IMR-90 (cell line): Measurements from ENCODE around the gene ATG5. TPM values are rescaled to one million over a fixed set of nuclear protein-coding genes. Genes with fewer than 3 reads are reported as not detected.

ENCODE experiments used
- ATAC-seq: fragments of 200-7000 bp; cut with Tn5 transposase; 2 replicates; pipeline ENCODE4 v1.9.1; 2020; ENCODE audit warnings: low read depth, mild to moderate bottlenecking, moderate library complexity
- BruUV-seq: library from RNA; stranded (reverse); fragments of 400-500 nt; replicated peaks from 2 replicates; lab custom pipeline; 2021; lab: Mats Ljungman, UMichigan
- CTCF ChIA-PET: fragments of 300-600 bp; formaldehyde crosslinking; extraction: SDS; loops from one replicate; lab custom pipeline; 2021; ENCODE audit warnings: antibody characterized with exemption; lab: Yijun Ruan, JAX
- POLR2A ChIA-PET: fragments of 300-600 bp; sonication (Branson Sonifier 250); formaldehyde crosslinking; loops from one replicate; lab custom pipeline; 2022; ENCODE audit warnings: antibody characterized with exemption; ENCODE audit not compliant: unreplicated experiment; lab: Charles Lee
- DNase-seq: peaks from one replicate; pipeline ENCODE4 v3.0.0; 2013
- H2AFZ ChIP-seq: replicated peaks from 2 replicates; pipeline ENCODE3; 2013; ENCODE audit warnings: low read length, mild to moderate bottlenecking; ENCODE audit not compliant: poor library complexity
- H2AK5ac ChIP-seq: 2 replicates; pipeline ENCODE4 v1.6.1; 2013; ENCODE audit warnings: low read depth, low read length, inconsistent platforms
- H2AK9ac ChIP-seq: replicated peaks from 2 replicates; pipeline ENCODE3; 2013; ENCODE audit warnings: mild to moderate bottlenecking, low read depth, low read length, moderate library complexity; ENCODE audit not compliant: poor library complexity
- H2BK120ac ChIP-seq: 2 replicates; pipeline ENCODE4 v1.6.1; 2013; ENCODE audit warnings: low read depth, low read length, inconsistent platforms
- H2BK15ac ChIP-seq: 3 replicates; pipeline ENCODE4 v1.6.1; 2013; ENCODE audit warnings: low read depth, low read length, inconsistent platforms
- H2BK20ac ChIP-seq: 2 replicates; pipeline ENCODE4 v1.6.1; 2013; ENCODE audit warnings: low read depth, mild to moderate bottlenecking, inconsistent platforms, low read length, moderate library complexity
- H2BK5ac ChIP-seq: 2 replicates; pipeline ENCODE4 v1.6.1; 2013; ENCODE audit warnings: mild to moderate bottlenecking, low read depth, low read length, inconsistent platforms; ENCODE audit not compliant: poor library complexity, severe bottlenecking
- H3K14ac ChIP-seq: replicated peaks from 2 replicates; pipeline ENCODE4 v1.6.1; 2013; ENCODE audit warnings: low read depth, low read length, inconsistent platforms
- H3K18ac ChIP-seq: 2 replicates; pipeline ENCODE4 v1.6.1; 2013; ENCODE audit warnings: low read depth, low read length, control low read depth
- H3K23ac ChIP-seq: 2 replicates; pipeline ENCODE4 v1.6.1; 2013; ENCODE audit warnings: low read depth, low read length, inconsistent platforms
- H3K27ac ChIP-seq: 2 replicates; pipeline ENCODE4 v1.5.1; 2013; ENCODE audit warnings: mild to moderate bottlenecking, control low read depth, low read length; ENCODE audit not compliant: insufficient read depth
- H3K27me3 ChIP-seq: 2 replicates; pipeline ENCODE4 v1.6.1; 2013; ENCODE audit warnings: low read length; ENCODE audit not compliant: control insufficient read depth, insufficient read depth
- H3K36me3 ChIP-seq: 2 replicates; pipeline ENCODE4 v1.6.1; 2013; ENCODE audit warnings: low read length, mixed read lengths; ENCODE audit not compliant: control insufficient read depth, insufficient read depth
- H3K4ac ChIP-seq: 2 replicates; pipeline ENCODE4 v1.6.1; 2013; ENCODE audit warnings: low read depth, low read length, inconsistent platforms
- H3K4me1 ChIP-seq: 2 replicates; pipeline ENCODE4 v1.6.1; 2013; ENCODE audit warnings: low read length, mixed read lengths; ENCODE audit not compliant: control insufficient read depth, insufficient read depth
- H3K4me2 ChIP-seq: 2 replicates; pipeline ENCODE4 v1.6.1; 2013; ENCODE audit warnings: low read depth, mild to moderate bottlenecking, control low read depth, low read length, moderate library complexity
- H3K4me3 ChIP-seq: 2 replicates; pipeline ENCODE4 v1.5.1; 2013; ENCODE audit warnings: low read depth, mild to moderate bottlenecking, control low read depth, low read length, moderate library complexity; ENCODE audit not compliant: insufficient read depth
- H3K56ac ChIP-seq: 2 replicates; pipeline ENCODE4 v1.6.1; 2013; ENCODE audit warnings: low read length, inconsistent platforms; ENCODE audit not compliant: insufficient read depth; ENCODE audit errors: extremely low read depth
- H3K79me1 ChIP-seq, 2 experiments: 2 replicates each; pipeline ENCODE4 v1.6.1; 2013; ENCODE audit warnings: low read length in 2 of 2, inconsistent platforms in 1 of 2, low read depth in 1 of 2
- H3K9ac ChIP-seq: 2 replicates; pipeline ENCODE4 v1.6.1; 2013; ENCODE audit warnings: low read depth, low read length, control low read depth
- H3K9me1 ChIP-seq: 2 replicates; pipeline ENCODE4 v1.6.1; 2013; ENCODE audit warnings: low read length, inconsistent platforms; ENCODE audit not compliant: insufficient read depth
- H3K9me3 ChIP-seq: 2 replicates; pipeline ENCODE4 v1.6.1; 2013; ENCODE audit warnings: low read length; ENCODE audit not compliant: control insufficient read depth, insufficient read depth
- H4K20me1 ChIP-seq: 2 replicates; pipeline ENCODE4 v1.6.1; 2013; ENCODE audit warnings: low read length, inconsistent platforms; ENCODE audit not compliant: insufficient read depth
- H4K5ac ChIP-seq: 2 replicates; pipeline ENCODE4 v1.6.1; 2013; ENCODE audit warnings: mild to moderate bottlenecking, low read depth, low read length, control low read depth
- H4K8ac ChIP-seq, 2 experiments: 2 replicates each; pipeline ENCODE4 v1.6.1; 2013; ENCODE audit warnings: low read depth in 2 of 2, low read length in 2 of 2, control low read depth in 1 of 2, inconsistent platforms in 1 of 2
- H4K91ac ChIP-seq: 2 replicates; pipeline ENCODE4 v1.6.1; 2013; ENCODE audit warnings: low read depth, low read length, inconsistent platforms; ENCODE audit not compliant: insufficient read depth
- ELK1 ChIP-seq: fragments of 150-350 bp; IDR thresholded peaks from 2 replicates; pipeline ENCODE4 v1.6.1; 2016; ENCODE audit warnings: low read depth, mild to moderate bottlenecking, low read length, moderate library complexity, borderline replicate concordance
- FOS ChIP-seq: fragments of 150-350 bp; IDR thresholded peaks from 2 replicates; pipeline ENCODE4 v1.6.1; 2016; ENCODE audit warnings: low read depth, low read length
- MAFK ChIP-seq: IDR thresholded peaks from 2 replicates; pipeline ENCODE4 v1.6.1; 2012; ENCODE audit warnings: low read depth, low read length, improper control_type of control experiment
- RCOR1 ChIP-seq: IDR thresholded peaks from 2 replicates; pipeline ENCODE4 v1.6.1; 2012; ENCODE audit warnings: mild to moderate bottlenecking, low read length, improper control_type of control experiment; ENCODE audit not compliant: insufficient replicate concordance
- RFX5 ChIP-seq: IDR thresholded peaks from 2 replicates; pipeline ENCODE4 v1.8.0; 2012; ENCODE audit warnings: low read depth, mild to moderate bottlenecking, low read length, moderate library complexity
- SMC3 ChIP-seq: fragments of 150-350 bp; IDR thresholded peaks from 2 replicates; pipeline ENCODE4 v1.6.1; 2016; ENCODE audit warnings: low read depth, mild to moderate bottlenecking, antibody characterized with exemption, low read length, moderate library complexity
- WGBS, 2 experiments: methylation state at CpG; one replicate each; pipeline versions ENCODE4 v1.1.5 to v1.1.7; 2013; ENCODE audit warnings: missing lambda C conversion rate in 2 of 2; ENCODE audit not compliant: insufficient read length in 1 of 2; ENCODE audit errors: extremely low coverage in 2 of 2; 5-methylcytosine and 5-hydroxymethylcytosine counted together
- dilution Hi-C: fragments of 300-500 bp; cut with HindIII; formaldehyde crosslinking; loops from one replicate; pipeline ENCODE4 v1.14.3; 2018; ENCODE audit warnings: low sequenced_read_pairs; ENCODE audit not compliant: unreplicated experiment
- in situ Hi-C: fragments of 300-500 bp; cut with MboI; formaldehyde crosslinking; loops from 3 replicates; pipeline ENCODE4 v1.14.3; 2019; ENCODE audit warnings: low sequenced_read_pairs, inconsistent platforms, mixed read lengths
- intact Hi-C: fragments of 100-400 bp; cut with micrococcal nuclease; formaldehyde crosslinking; loops from 2 replicates; pipeline ENCODE4 v1.10.0; 2022
- polyA plus RNA-seq, 3 experiments: library from polyadenylated mRNA; depleted of rRNA; stranded (reverse); fragments of >200 nt; gene quantifications; 2 replicates each; pipeline ENCODE4 v1.2.3, GENCODE V29; 2012; ENCODE audit warnings: low replicate concordance in 1 of 3
- total RNA-seq: library from RNA; depleted of rRNA; stranded (reverse); fragments of >200 nt; gene quantifications from 2 replicates; pipeline ENCODE4 v1.2.3, GENCODE V29; 2012

Gene ATG5
- total and polyA plus RNA-seq, 2 of the 4 experiments (the other 2 are of a cell fraction) = 13.5 to 28.0 TPM

GRCh38 chr6:106141441-106142237 is 183.9 kb downstream of the ATG5 start:
- H3K9me1 ChIP-seq = peaks cover 3% of the 10 kb centered on the region; the same call in 1 of the 2 replicates
- H4K5ac ChIP-seq = no peak overlapping the region
- H3K14ac ChIP-seq = no peak overlapping the region
- peaks cover 8% of the 10 kb centered on the region for H3K4me1 ChIP-seq
- no peaks in the 10 kb centered on the region for H3K79me1 ChIP-seq
- no peak overlapping the region for H4K8ac ChIP-seq
- in situ Hi-C loops = no loop called here
- no peak overlapping the region for H2AK9ac ChIP-seq
- TF ChIP-seq RCOR1 (no peak), SMC3 (no peak), RFX5 (no peak), MAFK (no peak), FOS (no peak), ELK1 (no peak)
- H3K9me3 ChIP-seq = no peaks in the 10 kb centered on the region
- no peak overlapping the region for H4K91ac ChIP-seq
- H3K4me3 ChIP-seq = no peak overlapping the region
- no peak overlapping the region for H2AFZ ChIP-seq
- no peaks in the 10 kb centered on the region for H4K20me1 ChIP-seq
- dilution Hi-C loops = no loop called here
- no peak overlapping the region for H3K56ac ChIP-seq
- ChIA-PET CTCF (no interaction called here), POLR2A (no interaction called here)
- no peak for DNase-seq
- intact Hi-C loops = no loop called here
- H2BK5ac ChIP-seq = no peak overlapping the region
- no peak overlapping the region for H2BK120ac ChIP-seq
- no peak overlapping the region for H3K4ac ChIP-seq
- H3K9ac ChIP-seq = no peak overlapping the region
- H3K27me3 ChIP-seq = no peaks in the 10 kb centered on the region
- no peaks in the 10 kb centered on the region for H3K36me3 ChIP-seq
- H2BK20ac ChIP-seq = no peak overlapping the region
- no peak overlapping the region for H3K18ac ChIP-seq
- no peak overlapping the region for H3K23ac ChIP-seq
- H3K27ac ChIP-seq = no peak overlapping the region
- no peak overlapping the region for H3K4me2 ChIP-seq
- no peak overlapping the region for H2BK15ac ChIP-seq
- no peak for ATAC-seq
- H2AK5ac ChIP-seq = no peak overlapping the region
- no TSS peak for BruUV-seq
- WGBS, 2 experiments = no CpG with 5 or more reads among the region's 9 CpGs
